Fibroblast of mammary gland (primary cell): ENCODE measurements around the gene COG8.
"Not testable (repeated sequence)": the region's sequence is repeated elsewhere in the genome, so short reads cannot be mapped to it uniquely, and the experiment has no call there.

Experiments
- DNase-seq: peaks from one replicate; pipeline ENCODE4 v3.0.0-alpha.2; 2010; ENCODE audit warnings: low read depth
- H3K4me3 ChIP-seq: 2 replicates; pipeline ENCODE4 v1.5.1; 2011; ENCODE audit warnings: low read depth, mild to moderate bottlenecking, low read length, moderate library complexity; ENCODE audit not compliant: control insufficient read depth
- TF ChIP-seq, protein P1 (sequence below): conservative IDR thresholded peaks from 2 replicates; pipeline ENCODE4 v1.5.1; 2011; ENCODE audit warnings: low read depth, low read length, inconsistent platforms; ENCODE audit not compliant: control insufficient read depth, insufficient read depth

Gene COG8

DNA sequence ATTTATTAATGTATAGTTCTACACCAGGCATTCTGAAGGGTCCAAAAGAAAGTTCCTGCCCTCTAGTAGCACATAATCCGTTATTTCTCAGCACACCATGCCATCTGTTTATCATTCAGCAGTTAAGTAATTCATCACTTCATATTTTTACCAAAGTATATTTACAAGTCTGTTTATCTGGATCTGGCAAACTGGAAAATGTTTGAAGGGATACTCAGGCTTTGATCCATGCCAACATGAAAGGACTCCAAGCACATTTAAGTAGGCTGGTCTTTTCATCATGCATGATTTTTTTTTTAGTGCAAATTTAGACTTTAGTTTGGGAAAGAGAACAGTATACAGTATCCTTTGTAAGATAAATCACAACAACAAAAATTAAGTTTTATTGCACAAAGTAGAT lies 32.3 kb downstream of the COG8 start:
- DNase-seq = no peak
- TF ChIP-seq, protein P1, sequence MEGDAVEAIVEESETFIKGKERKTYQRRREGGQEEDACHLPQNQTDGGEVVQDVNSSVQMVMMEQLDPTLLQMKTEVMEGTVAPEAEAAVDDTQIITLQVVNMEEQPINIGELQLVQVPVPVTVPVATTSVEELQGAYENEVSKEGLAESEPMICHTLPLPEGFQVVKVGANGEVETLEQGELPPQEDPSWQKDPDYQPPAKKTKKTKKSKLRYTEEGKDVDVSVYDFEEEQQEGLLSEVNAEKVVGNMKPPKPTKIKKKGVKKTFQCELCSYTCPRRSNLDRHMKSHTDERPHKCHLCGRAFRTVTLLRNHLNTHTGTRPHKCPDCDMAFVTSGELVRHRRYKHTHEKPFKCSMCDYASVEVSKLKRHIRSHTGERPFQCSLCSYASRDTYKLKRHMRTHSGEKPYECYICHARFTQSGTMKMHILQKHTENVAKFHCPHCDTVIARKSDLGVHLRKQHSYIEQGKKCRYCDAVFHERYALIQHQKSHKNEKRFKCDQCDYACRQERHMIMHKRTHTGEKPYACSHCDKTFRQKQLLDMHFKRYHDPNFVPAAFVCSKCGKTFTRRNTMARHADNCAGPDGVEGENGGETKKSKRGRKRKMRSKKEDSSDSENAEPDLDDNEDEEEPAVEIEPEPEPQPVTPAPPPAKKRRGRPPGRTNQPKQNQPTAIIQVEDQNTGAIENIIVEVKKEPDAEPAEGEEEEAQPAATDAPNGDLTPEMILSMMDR = no peak
- H3K4me3 ChIP-seq = no peak overlapping the region

- H3K4me3 ChIP-seq = no peak overlapping the region
- TF ChIP-seq, protein P1 = no peak
- DNase-seq = peak; percentile 34
These were observed 33.3 kb downstream of the COG8 start for GRCh38 chr16:69306031-69306430.

DNA sequence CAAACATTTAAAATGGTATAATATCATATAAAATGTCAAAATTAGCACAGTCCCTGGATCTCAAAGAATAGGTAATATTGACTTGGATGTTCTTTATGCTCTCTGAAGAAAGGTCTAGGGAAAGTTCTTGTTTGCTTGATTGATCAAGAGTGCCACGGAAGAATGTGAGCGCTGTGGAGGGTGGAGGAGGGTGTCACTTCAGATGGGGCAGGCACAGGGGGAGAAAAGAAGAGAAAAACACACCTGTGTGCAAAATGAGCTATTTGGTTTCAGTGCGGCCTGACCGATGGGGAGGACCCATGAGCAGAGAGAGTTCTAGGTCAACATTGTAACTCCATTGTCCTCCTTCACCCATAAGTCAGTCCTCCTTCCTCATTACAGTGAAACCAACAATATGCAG lies 37.1 kb downstream of the COG8 start:
- TF ChIP-seq, protein P1 = no peak
- no peak overlapping the region for H3K4me3 ChIP-seq
- DNase-seq = no peak

GRCh38 chr16:69301861-69302260 lies 37.5 kb downstream of the COG8 start:
- DNase-seq = no peak
- TF ChIP-seq, protein P1 = no peak
- H3K4me3 ChIP-seq = no peak overlapping the region

DNA sequence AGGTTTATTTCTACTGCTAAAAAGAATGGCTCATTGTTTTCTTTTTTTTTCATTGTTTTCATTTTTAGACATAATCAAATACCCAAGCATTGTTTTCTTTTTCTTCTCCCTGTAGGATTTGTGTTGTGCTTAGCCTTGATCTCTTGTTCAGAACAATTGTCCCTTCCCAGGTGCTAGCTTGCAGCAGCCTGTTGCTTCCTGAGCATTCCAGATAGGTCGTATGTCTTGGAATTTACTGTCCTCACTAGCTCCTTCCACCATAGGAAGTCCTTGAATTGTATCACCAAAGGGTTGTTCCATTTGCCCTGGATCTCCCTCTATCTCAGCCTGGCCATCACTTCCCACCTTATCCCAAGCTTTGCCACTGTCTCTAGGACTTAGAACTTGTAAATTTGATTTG lies 38.2 kb downstream of the COG8 start:
- TF ChIP-seq, protein P1 = no peak
- DNase-seq = no peak
- no peak overlapping the region for H3K4me3 ChIP-seq

DNA sequence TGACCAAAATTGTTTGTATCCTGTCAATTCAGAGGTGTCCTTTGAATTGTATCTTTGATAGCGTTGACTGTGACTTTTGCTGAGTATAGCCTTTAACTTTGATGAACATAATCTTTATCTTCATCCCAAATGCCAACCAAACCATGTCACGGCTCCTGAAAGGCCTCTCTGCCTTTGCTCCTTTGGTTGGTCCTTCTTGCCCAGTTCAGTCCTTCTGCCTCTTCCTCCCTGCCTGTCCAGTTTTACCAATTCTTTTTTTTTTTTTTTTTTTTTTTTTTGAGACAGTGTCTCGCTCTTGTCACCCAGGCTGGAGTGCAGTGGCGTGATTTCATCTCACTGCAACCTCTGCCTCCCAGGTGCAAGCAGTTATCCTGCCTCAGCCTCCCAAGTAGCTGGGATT lies 41.1 kb downstream of the COG8 start:
- no peak overlapping the region for H3K4me3 ChIP-seq
- DNase-seq = no peak
- TF ChIP-seq, protein P1 = no peak

- not testable (repeated sequence) for H3K4me3 ChIP-seq, DNase-seq
These were observed 42.6 kb downstream of the COG8 start for GRCh38 chr16:69296771-69297170.
